Loucy (cell line): ENCODE measurements around the gene SMG9.

Experiments
- H2AFZ ChIP-seq: fragments of 200-600 bp; sonication (generic); 2 replicates; pipeline ENCODE4 v1.6.0; 2016; ENCODE audit warnings: antibody characterized with exemption, mild to moderate bottlenecking, low read length, moderate library complexity
- H3F3A ChIP-seq: fragments of 200-600 bp; 2 replicates; pipeline ENCODE4 v1.6.0; 2016; ENCODE audit warnings: antibody characterized with exemption, low read depth, mild to moderate bottlenecking
- H3K27me3 ChIP-seq: fragments of 200-600 bp; sonication (generic); 2 replicates; pipeline ENCODE4 v1.6.1; 2014; ENCODE audit warnings: low read length, mild to moderate bottlenecking; ENCODE audit not compliant: insufficient read depth, poor library complexity, severe bottlenecking
- H3K36me3 ChIP-seq: fragments of 200-600 bp; sonication (generic); 2 replicates; pipeline ENCODE4 v1.6.1; 2016; ENCODE audit warnings: low read length; ENCODE audit not compliant: insufficient read depth
- H3K4me1 ChIP-seq: fragments of 200-600 bp; sonication (generic); 2 replicates; pipeline ENCODE4 v1.5.1; 2014; ENCODE audit warnings: low read length, mild to moderate bottlenecking; ENCODE audit not compliant: insufficient read depth, poor library complexity, severe bottlenecking
- H3K4me2 ChIP-seq: fragments of 200-600 bp; sonication (generic); 2 replicates; pipeline ENCODE4 v1.6.0; 2014; ENCODE audit warnings: antibody characterized with exemption, low read length, low read depth, mild to moderate bottlenecking; ENCODE audit not compliant: poor library complexity, severe bottlenecking
- H3K4me3 ChIP-seq: fragments of 200-600 bp; sonication (generic); 2 replicates; pipeline ENCODE4 v1.5.1; 2014; ENCODE audit warnings: low read length, mild to moderate bottlenecking, mixed read lengths; ENCODE audit not compliant: poor library complexity, severe bottlenecking
- H3K79me2 ChIP-seq: fragments of 200-600 bp; sonication (generic); 2 replicates; pipeline ENCODE4 v1.6.1; 2014; ENCODE audit warnings: low read length; ENCODE audit not compliant: insufficient read depth
- H3K9ac ChIP-seq: fragments of 200-600 bp; sonication (generic); 2 replicates; pipeline ENCODE4 v1.6.0; 2014; ENCODE audit warnings: mild to moderate bottlenecking, low read depth, low read length, moderate library complexity; ENCODE audit not compliant: poor library complexity, severe bottlenecking
- H3K9me2 ChIP-seq: fragments of 200-600 bp; sonication (generic); replicated peaks from 2 replicates; pipeline ENCODE4 v1.6.1; 2016; ENCODE audit warnings: low read depth, low read length, mixed read lengths
- H3K9me3 ChIP-seq: fragments of 200-600 bp; sonication (generic); 2 replicates; pipeline ENCODE4 v1.6.1; 2014; ENCODE audit warnings: mild to moderate bottlenecking, antibody characterized with exemption, low read length, low read depth; ENCODE audit not compliant: insufficient read depth
- H4K20me1 ChIP-seq: fragments of 200-600 bp; sonication (generic); 2 replicates; pipeline ENCODE4 v1.6.0; 2014; ENCODE audit warnings: antibody characterized with exemption, low read length, mild to moderate bottlenecking; ENCODE audit not compliant: insufficient read depth, poor library complexity, severe bottlenecking
- CTCF ChIP-seq: fragments of 200-600 bp; sonication (generic); conservative IDR thresholded peaks from 2 replicates; pipeline ENCODE4 v1.5.1; 2014; ENCODE audit warnings: mild to moderate bottlenecking, antibody characterized with exemption, low read length
- EZH2phosphoT487 ChIP-seq: fragments of 200-600 bp; IDR thresholded peaks from 2 replicates; pipeline ENCODE4 v1.6.1; 2018; ENCODE audit warnings: antibody characterized with exemption, mild to moderate bottlenecking, moderate library complexity, borderline replicate concordance

SMG9 gene

GRCh38 chr19:43718627-43719377, 36.0 kb downstream of the SMG9 start:
- Histone ChIP-seq H3K4me2 (no peak overlapping the region), H3K9ac (no peak overlapping the region)

GRCh38 chr19:43715776-43716175, 39.0 kb downstream of the SMG9 start, which contains the start of gene IRGC:
Gene IRGC (plus strand): TSS chr19:43716076. CDS start chr19:43718559, 2,483 bp downstream.
- TF ChIP-seq CTCF = no peak
- TF ChIP-seq EZH2phosphoT487 = no peak
- no peaks in the 10 kb centered on the region for H3K4me1 ChIP-seq
- H3K27me3 ChIP-seq = no peaks in the 10 kb centered on the region
- no peak within 1 kb of the TSS for H2AFZ ChIP-seq
- H3K9ac ChIP-seq = no peak within 1 kb of the TSS
- H4K20me1 ChIP-seq = no peaks in the 10 kb centered on the region
- H3F3A ChIP-seq = no peaks in the 10 kb centered on the region
- H3K4me3 ChIP-seq = no peak within 1 kb of the TSS
- no peaks in the 10 kb centered on the region for H3K36me3 ChIP-seq
- H3K79me2 ChIP-seq = no peaks in the 10 kb centered on the region
- no peaks in the 10 kb centered on the region for H3K9me3 ChIP-seq
- no peaks in the 10 kb centered on the region for H3K9me2 ChIP-seq
- no peak within 1 kb of the TSS for H3K4me2 ChIP-seq

More at GRCh38 chr19:43718627-43719377, 36.0 kb downstream of the SMG9 start:
- no peaks in the 10 kb centered on the region for H3K79me2 ChIP-seq
- TF ChIP-seq EZH2phosphoT487 (no peak), CTCF (no peak)
- H3K27me3 ChIP-seq = no peaks in the 10 kb centered on the region
- no peak overlapping the region for H2AFZ ChIP-seq
- H3K9me2 ChIP-seq = no peaks in the 10 kb centered on the region
- H4K20me1 ChIP-seq = no peaks in the 10 kb centered on the region
- H3K36me3 ChIP-seq = no peaks in the 10 kb centered on the region
- no peaks in the 10 kb centered on the region for H3K9me3 ChIP-seq
- H3K4me3 ChIP-seq = no peak overlapping the region
- no peaks in the 10 kb centered on the region for H3K4me1 ChIP-seq
- H3F3A ChIP-seq = no peaks in the 10 kb centered on the region

DNA sequence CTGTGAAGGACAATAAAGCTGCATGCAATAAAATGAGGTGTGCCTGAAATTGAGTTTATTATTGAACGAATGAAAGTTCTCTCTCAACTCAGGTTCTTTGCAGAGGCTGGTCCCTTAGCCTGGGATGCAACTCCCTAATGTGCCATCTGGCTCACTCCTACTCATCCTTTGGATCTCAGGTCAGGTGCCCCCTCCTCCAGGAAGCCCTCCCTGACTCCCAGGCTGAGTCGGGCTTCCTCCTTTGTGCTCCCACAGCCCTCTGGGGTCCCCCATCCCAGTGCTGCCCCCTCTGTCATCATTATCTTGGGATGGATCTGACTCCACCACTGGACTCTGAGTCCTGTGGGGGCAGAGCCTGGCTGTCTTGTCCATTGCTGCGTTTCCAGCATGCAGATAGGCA, 41.6 kb downstream of the SMG9 start:
- Histone ChIP-seq H3K36me3 (no peaks in the 10 kb centered on the region), H3K9me3 (no peaks in the 10 kb centered on the region), H3K4me1 (no peaks in the 10 kb centered on the region), H3K4me2 (no peak overlapping the region), H3K79me2 (no peaks in the 10 kb centered on the region), H3K9me2 (no peaks in the 10 kb centered on the region), H3K9ac (no peak overlapping the region), H2AFZ (no peak overlapping the region), H3K4me3 (no peak overlapping the region), H3K27me3 (no peaks in the 10 kb centered on the region), H3F3A (no peaks in the 10 kb centered on the region), H4K20me1 (no peaks in the 10 kb centered on the region)
- TF ChIP-seq EZH2phosphoT487 (no peak), CTCF (no peak)
